ENCODE measurements around the gene UGT1A4. TPM values are rescaled to one million over a fixed set of nuclear protein-coding genes. Genes with fewer than 3 reads are reported as not detected.

Gene UGT1A4
- total and polyA plus RNA-seq, 2 of the 8 experiments (the other 6 are each of a cell fraction or from before 2014, with no cell fraction given): not detected

DNA sequence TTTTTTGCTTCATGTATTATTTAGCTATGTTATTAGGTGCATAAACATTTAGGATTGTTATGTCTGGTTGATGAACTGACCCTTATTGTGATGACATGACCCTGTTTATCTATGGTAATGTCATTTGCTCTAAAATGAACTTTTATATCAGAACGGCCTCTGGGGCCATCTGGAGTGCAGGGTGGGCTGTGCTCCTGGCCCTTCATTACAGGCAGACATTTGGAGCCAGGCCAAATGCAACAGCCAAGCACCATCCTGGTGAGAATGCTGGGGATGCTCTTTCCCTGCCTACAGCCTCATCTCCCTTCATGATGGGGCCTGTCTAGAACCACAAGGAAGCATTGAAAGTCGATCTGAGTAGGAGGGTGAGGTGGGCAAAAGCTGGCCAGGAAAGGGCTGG, 97.8 kb downstream of the UGT1A4 start:
- no peak for DNase-seq (ENCODE audit: low read depth in 1 of 2, low spot score in 2 of 2)
- no peaks in the 10 kb centered on the region for H3K27me3 ChIP-seq (replicated peaks in 1 of 4; ENCODE audit: control insufficient read depth in 3 of 4, extremely low read depth in 1 of 4, insufficient read depth in 3 of 4, low read length in 3 of 4)
- H4K91ac ChIP-seq (replicated peaks; ENCODE audit: insufficient read length, low read length): no peak overlapping the region
- H3K56ac ChIP-seq (replicated peaks; ENCODE audit: insufficient read length, low read depth, low read length): no peak overlapping the region
- 89% methylated on average over 2 of the region's 2 CpGs; no CpG with 5 or more reads in 1 of the 2 experiments for WGBS, 2 experiments (ENCODE audit: extremely low coverage in 1 of 2, insufficient coverage in 1 of 2, insufficient read length in 1 of 2, insufficient replicate concordance in 2 of 2, low coverage in 1 of 2, low lambda C conversion rate in 2 of 2, missing lambda C conversion rate in 1 of 2)
- H4K5ac ChIP-seq (ENCODE audit: insufficient read length, low read depth, low read length): no peak overlapping the region
- H3K4ac ChIP-seq (replicated peaks; ENCODE audit: insufficient read length, low read depth, low read length): no peak overlapping the region
- no peak overlapping the region for H2BK20ac ChIP-seq (ENCODE audit: low read length)
- no peak overlapping the region for H4K8ac ChIP-seq (ENCODE audit: extremely low read depth, insufficient read depth, low read length)
- H3K18ac ChIP-seq (ENCODE audit: extremely low read depth, low read length): no peak overlapping the region
- no peak overlapping the region for H2BK120ac ChIP-seq (replicated peaks; ENCODE audit: low read depth, low read length)
- no peak overlapping the region for H3K9ac ChIP-seq (replicated peaks in 1 of 4; ENCODE audit: extremely low read depth in 1 of 4, low read depth in 3 of 4, low read length in 3 of 4)
- CTCF ChIA-PET (ENCODE audit: partially characterized antibody): no interaction called here
- no peaks in the 10 kb centered on the region for H3K4me1 ChIP-seq (replicated peaks in 1 of 4; ENCODE audit: control insufficient read depth in 3 of 4, insufficient read depth in 4 of 4, low read length in 3 of 4)
- POLR2A ChIA-PET (ENCODE audit: partially characterized antibody): no interaction called here
- H3K79me1 ChIP-seq (ENCODE audit: low read depth, low read length): no peaks in the 10 kb centered on the region
- no peak overlapping the region for H2BK5ac ChIP-seq (ENCODE audit: low read depth, low read length)
- H3K23ac ChIP-seq (ENCODE audit: insufficient read length): no peak overlapping the region
- no peaks in the 10 kb centered on the region for H3K23me2 ChIP-seq (ENCODE audit: low read depth, low read length)
- H3K9me3 ChIP-seq (ENCODE audit: insufficient read depth in 2 of 2, low read depth in 1 of 2, low read length in 1 of 2): no peaks in the 10 kb centered on the region
- H3K36me3 ChIP-seq (ENCODE audit: control insufficient read depth in 2 of 4, insufficient read depth in 4 of 4, low read length in 3 of 4): no peaks in the 10 kb centered on the region
- no peak overlapping the region for H3K27ac ChIP-seq (ENCODE audit: low read depth, low read length)
- H2BK15ac ChIP-seq (ENCODE audit: low read length): no peak overlapping the region
- H3K4me2 ChIP-seq (ENCODE audit: insufficient read depth in 1 of 2, low read depth in 2 of 2, low read length in 2 of 2): no peak overlapping the region
- no peak overlapping the region for H2AFZ ChIP-seq (ENCODE audit: low read length)
- H4K20me1 ChIP-seq (replicated peaks in 1 of 2; ENCODE audit: control insufficient read depth in 1 of 2, insufficient read depth in 2 of 2, low read length in 2 of 2): no peaks in the 10 kb centered on the region
- no peak overlapping the region for H2BK12ac ChIP-seq (ENCODE audit: low read depth, low read length)
- H3K79me2 ChIP-seq (ENCODE audit: control insufficient read depth in 1 of 2, insufficient read depth in 2 of 2, low read length in 2 of 2): no peaks in the 10 kb centered on the region
- no peak for FAIRE-seq
- no peak overlapping the region for H2AK5ac ChIP-seq (ENCODE audit: low read depth, low read length)
- no peak overlapping the region for H3K14ac ChIP-seq (ENCODE audit: insufficient read length)
- H3K4me3 ChIP-seq (ENCODE audit: extremely low read depth in 1 of 4, insufficient read depth in 2 of 4, low read depth in 3 of 4, low read length in 4 of 4): no peak overlapping the region
- TF ChIP-seq PHF8 (conservative IDR thresholded peaks at IDR 0.05; ENCODE audit: low read depth, low read length): no peak
- TF ChIP-seq GABPA (IDR thresholded peaks at IDR 0.05; ENCODE audit: borderline replicate concordance, insufficient read depth, low read length): no peak
- TF ChIP-seq TEAD4 (IDR thresholded peaks at IDR 0.05; ENCODE audit: low read depth, low read length): no peak
- TF ChIP-seq, protein P1, sequence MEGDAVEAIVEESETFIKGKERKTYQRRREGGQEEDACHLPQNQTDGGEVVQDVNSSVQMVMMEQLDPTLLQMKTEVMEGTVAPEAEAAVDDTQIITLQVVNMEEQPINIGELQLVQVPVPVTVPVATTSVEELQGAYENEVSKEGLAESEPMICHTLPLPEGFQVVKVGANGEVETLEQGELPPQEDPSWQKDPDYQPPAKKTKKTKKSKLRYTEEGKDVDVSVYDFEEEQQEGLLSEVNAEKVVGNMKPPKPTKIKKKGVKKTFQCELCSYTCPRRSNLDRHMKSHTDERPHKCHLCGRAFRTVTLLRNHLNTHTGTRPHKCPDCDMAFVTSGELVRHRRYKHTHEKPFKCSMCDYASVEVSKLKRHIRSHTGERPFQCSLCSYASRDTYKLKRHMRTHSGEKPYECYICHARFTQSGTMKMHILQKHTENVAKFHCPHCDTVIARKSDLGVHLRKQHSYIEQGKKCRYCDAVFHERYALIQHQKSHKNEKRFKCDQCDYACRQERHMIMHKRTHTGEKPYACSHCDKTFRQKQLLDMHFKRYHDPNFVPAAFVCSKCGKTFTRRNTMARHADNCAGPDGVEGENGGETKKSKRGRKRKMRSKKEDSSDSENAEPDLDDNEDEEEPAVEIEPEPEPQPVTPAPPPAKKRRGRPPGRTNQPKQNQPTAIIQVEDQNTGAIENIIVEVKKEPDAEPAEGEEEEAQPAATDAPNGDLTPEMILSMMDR (IDR thresholded peaks at IDR 0.05; ENCODE audit: control extremely low read depth in 1 of 3, insufficient read depth in 1 of 3, low read depth in 1 of 3, low read length in 3 of 3): no peak
- no peak for TF ChIP-seq YY1 (IDR thresholded peaks at IDR 0.05; ENCODE audit: low read depth, low read length)
- no peak for TF ChIP-seq SUZ12 (IDR thresholded peaks at IDR 0.05; ENCODE audit: low read length)
- TF ChIP-seq RXRA (IDR thresholded peaks at IDR 0.05; ENCODE audit: insufficient read depth, low read depth, low read length): no peak
- TF ChIP-seq HDAC2 (IDR thresholded peaks at IDR 0.05; ENCODE audit: borderline replicate concordance in 1 of 2, low read depth in 2 of 2, low read length in 2 of 2): no peak
- TF ChIP-seq KDM4A (IDR thresholded peaks at IDR 0.05; ENCODE audit: low read depth, low read length, severe bottlenecking): no peak
- no peak for TF ChIP-seq RFX5 (IDR thresholded peaks at IDR 0.05; ENCODE audit: borderline replicate concordance, low read depth, low read length)
- TF ChIP-seq KDM1A (IDR thresholded peaks at IDR 0.05; ENCODE audit: borderline replicate concordance, low read length): no peak
